H1 (cell line): ENCODE measurements around the gene MAGI1. TPM values are rescaled to one million over a fixed set of nuclear protein-coding genes. Genes with fewer than 3 reads are reported as not detected.

ENCODE experiments used
- CTCF ChIA-PET: fragments of 300-600 bp; sonication (Branson Sonifier 250); formaldehyde crosslinking; loops from one replicate; lab custom pipeline; 2021; ENCODE audit not compliant: partially characterized antibody; lab: Charles Lee
- POLR2A ChIA-PET: fragments of 300-600 bp; sonication (Branson Sonifier 250); formaldehyde crosslinking; loops from one replicate; lab custom pipeline; 2021; ENCODE audit warnings: inconsistent platforms; ENCODE audit not compliant: partially characterized antibody; lab: Charles Lee
- DNase-seq, 2 experiments: peaks; one replicate each; pipeline versions ENCODE4 v3.0.0 to v3.0.0-alpha.2; 2010 to 2022; ENCODE audit warnings: low spot score in 2 of 2, low read depth in 1 of 2, mixed read lengths in 1 of 2
- FAIRE-seq: peaks from 2 replicates; lab custom pipeline; 2011; peaks lifted over from hg19 to GRCh38; lab: Jason Lieb, UNC
- H2AFZ ChIP-seq: 2 replicates; pipeline ENCODE4 v1.8.1; 2012; ENCODE audit warnings: low read length, inconsistent platforms
- H2AK5ac ChIP-seq: 2 replicates; pipeline ENCODE4 v1.6.1; 2013; ENCODE audit warnings: low read depth, low read length
- H2BK120ac ChIP-seq: replicated peaks from 2 replicates; pipeline ENCODE3; 2013; ENCODE audit warnings: low read depth, low read length, inconsistent platforms
- H2BK12ac ChIP-seq: 2 replicates; pipeline ENCODE4 v1.6.1; 2013; ENCODE audit warnings: low read depth, low read length
- H2BK15ac ChIP-seq: 2 replicates; pipeline ENCODE4 v1.6.1; 2013; ENCODE audit warnings: low read length
- H2BK20ac ChIP-seq: 2 replicates; pipeline ENCODE4 v1.6.1; 2013; ENCODE audit warnings: low read length
- H2BK5ac ChIP-seq: 2 replicates; pipeline ENCODE4 v1.6.1; 2013; ENCODE audit warnings: low read depth, low read length
- H3K14ac ChIP-seq: 2 replicates; pipeline ENCODE4 v1.6.1; 2013; ENCODE audit warnings: inconsistent platforms; ENCODE audit not compliant: insufficient read length
- H3K18ac ChIP-seq: 2 replicates; pipeline ENCODE4 v1.6.1; 2013; ENCODE audit warnings: low read length; ENCODE audit errors: extremely low read depth
- H3K23ac ChIP-seq: 2 replicates; pipeline ENCODE4 v1.6.1; 2013; ENCODE audit warnings: inconsistent platforms; ENCODE audit not compliant: insufficient read length
- H3K23me2 ChIP-seq: 2 replicates; pipeline ENCODE4 v1.6.1; 2013; ENCODE audit warnings: low read depth, low read length
- H3K27ac ChIP-seq: 2 replicates; pipeline ENCODE4 v1.6.1; 2011; ENCODE audit warnings: low read depth, low read length, inconsistent platforms
- H3K27me3 ChIP-seq, 4 experiments: replicated peaks in 1 of 4; 1 replicate in 1 of 4; 2 replicates in 3 of 4; pipeline versions ENCODE4 v1.6.1 to v1.8.1; 2011 to 2013; ENCODE audit warnings: low read length in 3 of 4, mild to moderate bottlenecking in 3 of 4, inconsistent platforms in 2 of 4, mixed read lengths in 2 of 4, moderate library complexity in 1 of 4; ENCODE audit not compliant: control insufficient read depth in 3 of 4, insufficient read depth in 3 of 4; ENCODE audit errors: extremely low read depth in 1 of 4
- H3K36me3 ChIP-seq, 4 experiments: 2 replicates each; pipeline versions ENCODE4 v1.6.1 to v1.8.1; 2011 to 2013; ENCODE audit warnings: mild to moderate bottlenecking in 4 of 4, low read length in 3 of 4, moderate library complexity in 2 of 4, control low read depth in 1 of 4, inconsistent platforms in 1 of 4; ENCODE audit not compliant: insufficient read depth in 4 of 4, control insufficient read depth in 2 of 4
- H3K4ac ChIP-seq: replicated peaks from 2 replicates; pipeline ENCODE3; 2013; ENCODE audit warnings: low read length, low read depth, mixed read lengths, inconsistent platforms; ENCODE audit not compliant: insufficient read length
- H3K4me1 ChIP-seq, 4 experiments: replicated peaks in 1 of 4; 1 replicate in 1 of 4; 2 replicates in 3 of 4; pipeline versions ENCODE4 v1.6.1 to v1.8.1; 2011 to 2013; ENCODE audit warnings: low read length in 3 of 4, inconsistent platforms in 2 of 4, mixed read lengths in 1 of 4; ENCODE audit not compliant: insufficient read depth in 4 of 4, control insufficient read depth in 3 of 4
- H3K4me2 ChIP-seq, 2 experiments: 2 replicates each; pipeline versions ENCODE4 v1.6.1 to v1.8.1; 2011 to 2013; ENCODE audit warnings: low read depth in 2 of 2, low read length in 2 of 2, control low read depth in 1 of 2, inconsistent platforms in 1 of 2, mild to moderate bottlenecking in 1 of 2; ENCODE audit not compliant: insufficient read depth in 1 of 2
- H3K4me3 ChIP-seq, 4 experiments: fragments of 200-600, 300-600 bp in 1 of 4; sonication (generic), shearing (Covaris generic), sonication (Bioruptor Twin) in 1 of 4; 2 replicates each; pipeline versions ENCODE4 v1.5.1 to v1.8.1; 2011 to 2016; ENCODE audit warnings: low read length in 4 of 4, low read depth in 3 of 4, control low read depth in 2 of 4, inconsistent platforms in 2 of 4, mild to moderate bottlenecking in 2 of 4, mixed read lengths in 1 of 4, moderate library complexity in 1 of 4; ENCODE audit not compliant: insufficient read depth in 2 of 4; ENCODE audit errors: extremely low read depth in 1 of 4
- H3K56ac ChIP-seq: replicated peaks from 2 replicates; pipeline ENCODE3; 2013; ENCODE audit warnings: low read depth, mild to moderate bottlenecking, mixed read lengths, low read length, inconsistent platforms; ENCODE audit not compliant: insufficient read length
- H3K79me1 ChIP-seq: 2 replicates; pipeline ENCODE4 v1.6.1; 2013; ENCODE audit warnings: low read depth, low read length, control low read depth
- H3K79me2 ChIP-seq, 2 experiments: 2 replicates each; pipeline versions ENCODE4 v1.6.1 to v1.8.1; 2012 to 2013; ENCODE audit warnings: low read length in 2 of 2, mild to moderate bottlenecking in 2 of 2, inconsistent platforms in 1 of 2; ENCODE audit not compliant: insufficient read depth in 2 of 2, control insufficient read depth in 1 of 2
- H3K9ac ChIP-seq, 4 experiments: replicated peaks in 1 of 4; 1 replicate in 1 of 4; 2 replicates in 3 of 4; pipeline versions ENCODE4 v1.6.1 to v1.8.1; 2011 to 2013; ENCODE audit warnings: low read depth in 3 of 4, low read length in 3 of 4, control low read depth in 2 of 4, mild to moderate bottlenecking in 2 of 4, moderate library complexity in 2 of 4, inconsistent platforms in 1 of 4; ENCODE audit errors: extremely low read depth in 1 of 4
- H3K9me3 ChIP-seq, 2 experiments: 2 replicates each; pipeline versions ENCODE4 v1.6.1 to v1.8.1; 2012 to 2013; ENCODE audit warnings: mild to moderate bottlenecking in 2 of 2, moderate library complexity in 2 of 2, control low read depth in 1 of 2, inconsistent platforms in 1 of 2, low read depth in 1 of 2, low read length in 1 of 2, mixed read lengths in 1 of 2; ENCODE audit not compliant: insufficient read depth in 2 of 2
- H4K20me1 ChIP-seq, 2 experiments: replicated peaks in 1 of 2; 2 replicates each; pipeline versions ENCODE3 to v1.8.1; 2011 to 2013; ENCODE audit warnings: inconsistent platforms in 2 of 2, low read length in 2 of 2, mild to moderate bottlenecking in 1 of 2; ENCODE audit not compliant: insufficient read depth in 2 of 2, control insufficient read depth in 1 of 2
- H4K5ac ChIP-seq: 2 replicates; pipeline ENCODE4 v1.6.1; 2013; ENCODE audit warnings: low read length, low read depth, mixed read lengths, inconsistent platforms; ENCODE audit not compliant: insufficient read length
- H4K8ac ChIP-seq: 2 replicates; pipeline ENCODE4 v1.8.0; 2013; ENCODE audit warnings: mild to moderate bottlenecking, moderate library complexity, low read length, inconsistent platforms; ENCODE audit not compliant: insufficient read depth; ENCODE audit errors: extremely low read depth
- H4K91ac ChIP-seq: replicated peaks from 2 replicates; pipeline ENCODE3; 2013; ENCODE audit warnings: low read length, mixed read lengths, inconsistent platforms; ENCODE audit not compliant: insufficient read length
- BACH1 ChIP-seq: IDR thresholded peaks from 2 replicates; pipeline ENCODE4 v1.6.1; 2012; ENCODE audit warnings: low read length, improper control_type of control experiment
- CEBPB ChIP-seq: IDR thresholded peaks from 2 replicates; pipeline ENCODE4 v1.6.1; 2012; ENCODE audit warnings: low read depth, low read length
- CHD2 ChIP-seq: IDR thresholded peaks from 2 replicates; pipeline ENCODE4 v1.6.1; 2012; ENCODE audit warnings: low read length, improper control_type of control experiment
- EP300 ChIP-seq, 2 experiments: IDR thresholded peaks; 1 replicate in 1 of 2; 2 replicates in 1 of 2; pipeline ENCODE4 v1.6.1; 2011 to 2012; ENCODE audit warnings: low read depth in 2 of 2, low read length in 2 of 2, mild to moderate bottlenecking in 2 of 2, borderline replicate concordance in 1 of 2, inconsistent platforms in 1 of 2, moderate library complexity in 1 of 2
- EZH2 ChIP-seq: fragments of 200-600 bp; sonication (generic); IDR thresholded peaks from 2 replicates; pipeline ENCODE4 v1.7.1; 2012; ENCODE audit warnings: low read depth, mild to moderate bottlenecking, moderate library complexity, low read length, inconsistent platforms; ENCODE audit not compliant: severe bottlenecking
- JUN ChIP-seq: IDR thresholded peaks from 2 replicates; pipeline ENCODE4 v1.6.1; 2011; ENCODE audit warnings: low read depth, mild to moderate bottlenecking, improper control_type of control experiment, low read length
- JUND ChIP-seq: IDR thresholded peaks from 2 replicates; pipeline ENCODE4 v1.6.1; 2011; ENCODE audit warnings: mild to moderate bottlenecking, improper control_type of control experiment, low read length
- MAX ChIP-seq: IDR thresholded peaks from 2 replicates; pipeline ENCODE4 v1.6.1; 2012; ENCODE audit warnings: inconsistent platforms
- NANOG ChIP-seq: IDR thresholded peaks from 2 replicates; pipeline ENCODE4 v1.6.1; 2011; ENCODE audit warnings: low read length, low read depth, mild to moderate bottlenecking, inconsistent platforms; ENCODE audit not compliant: insufficient read depth, poor library complexity, severe bottlenecking
- NRF1 ChIP-seq: IDR thresholded peaks from 2 replicates; pipeline ENCODE4 v1.6.1; 2011; ENCODE audit warnings: mild to moderate bottlenecking, low read depth, low read length, improper control_type of control experiment
- RXRA ChIP-seq: IDR thresholded peaks from 2 replicates; pipeline ENCODE4 v1.6.1; 2011; ENCODE audit warnings: low read depth, mild to moderate bottlenecking, low read length, moderate library complexity; ENCODE audit not compliant: insufficient read depth
- SIX5 ChIP-seq: IDR thresholded peaks from 2 replicates; pipeline ENCODE4 v1.6.1; 2011; ENCODE audit warnings: mild to moderate bottlenecking, low read depth, low read length
- SP1 ChIP-seq: IDR thresholded peaks from 2 replicates; pipeline ENCODE4 v1.6.1; 2011; ENCODE audit warnings: low read depth, low read length
- TAF1 ChIP-seq: IDR thresholded peaks from 2 replicates; pipeline ENCODE4 v1.6.1; 2011; ENCODE audit warnings: mild to moderate bottlenecking, low read depth, low read length
- ZNF274 ChIP-seq: IDR thresholded peaks from 2 replicates; pipeline ENCODE4 v1.7.0; 2012; ENCODE audit warnings: low read length, borderline replicate concordance; ENCODE audit errors: extremely low read depth
- WGBS, 2 experiments: shearing (Covaris generic) in 1 of 2; methylation state at CpG; one replicate each; pipeline versions ENCODE4 v1.1.6 to v1.1.7; 2013 to 2015; ENCODE audit warnings: low lambda C conversion rate in 2 of 2, mixed read lengths in 2 of 2, inconsistent platforms in 1 of 2, low coverage in 1 of 2, missing lambda C conversion rate in 1 of 2; ENCODE audit not compliant: insufficient replicate concordance in 2 of 2, insufficient coverage in 1 of 2, insufficient read length in 1 of 2; ENCODE audit errors: extremely low coverage in 1 of 2, missing lambda C conversion rate in 1 of 2; 5-methylcytosine and 5-hydroxymethylcytosine counted together
- polyA plus RNA-seq, 7 experiments: library from polyadenylated mRNA; depleted of rRNA in 3 of 7; stranded (reverse) in 5 of 7; unstranded in 2 of 7; fragments of >200 nt in 5 of 7; fragments of 200-250 nt in 2 of 7; gene quantifications; 1 replicate in 5 of 7; 2 replicates in 1 of 7; 4 replicates in 1 of 7; pipeline versions ENCODE4 v1.2.1 to v1.2.3, GENCODE V29; 2011 to 2013; ENCODE audit warnings: missing spikeins in 2 of 7, mixed read lengths in 2 of 7
- total RNA-seq: library from RNA; stranded (reverse); fragmentation: NEBNext Ultra II Directional; extraction: Animal tissue kit (Norgen Biotek cat#: 25700); gene quantifications from 2 replicates; pipeline ENCODE4 v1.2.1, GENCODE V29; 2021

The MAGI1 gene
- total and polyA plus RNA-seq, 2 of the 8 experiments (the other 6 are each of a cell fraction or from before 2014, with no cell fraction given): 19.8 to 78.0 TPM

DNA sequence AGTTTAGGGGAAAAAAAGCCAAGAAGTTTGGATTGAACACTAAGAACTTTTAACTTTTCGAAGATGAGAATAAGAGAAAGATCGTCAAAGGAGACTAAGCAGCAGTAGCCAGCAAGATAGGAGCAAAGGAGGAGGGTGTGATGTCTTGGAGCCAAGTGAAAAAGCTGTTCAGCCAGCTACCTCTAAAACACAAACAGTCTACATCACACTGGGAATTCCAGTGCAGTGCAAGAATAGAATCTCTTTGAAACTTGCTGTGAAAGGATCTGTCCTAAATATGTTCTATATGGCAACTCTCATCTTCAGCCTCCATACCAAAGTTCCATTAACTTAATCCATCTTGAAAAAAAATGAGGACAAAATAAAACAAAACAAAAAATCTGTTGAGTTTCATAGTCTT is 541.5 kb downstream of the MAGI1 start:
- Histone ChIP-seq H4K5ac (no peak overlapping the region), H3K4me3 (no peak overlapping the region), H2BK5ac (no peak overlapping the region), H4K8ac (no peak overlapping the region), H3K27ac (no peak overlapping the region), H3K56ac (no peak overlapping the region), H3K18ac (no peak overlapping the region), H3K14ac (no peak overlapping the region), H3K9ac (no peak overlapping the region), H2BK15ac (no peak overlapping the region), H3K23ac (no peak overlapping the region), H2AK5ac (no peak overlapping the region), H4K91ac (no peak overlapping the region), H3K79me2 (peaks cover 3 to 52% of the 10 kb centered on the region in 2 experiments; a peak in 3 of 4 replicates), H3K36me3 (no peaks in the 10 kb centered on the region), H3K27me3 (no peaks in the 10 kb centered on the region), H3K79me1 (no peaks in the 10 kb centered on the region; the same call in 1 of the 2 replicates), H4K20me1 (peaks cover 0 to 1% of the 10 kb centered on the region in 2 experiments), H3K4me2 (no peak overlapping the region), H2AFZ (no peak overlapping the region), H3K23me2 (no peaks in the 10 kb centered on the region), H3K4ac (no peak overlapping the region), H2BK12ac (no peak overlapping the region), H2BK20ac (no peak overlapping the region), H2BK120ac (no peak overlapping the region), H3K9me3 (no peaks in the 10 kb centered on the region), H3K4me1 (peaks cover 0 to 9% (median 3%) of the 10 kb centered on the region in 4 experiments; a peak in 2 of 7 replicates)
- ChIA-PET CTCF (interaction anchor here (1.1 kb wide), 1 partner anchor 8 kb away, joined by 4 read pairs; no protein-coding TSS in a partner anchor), POLR2A (interaction anchor here (1.0 to 2.4 kb wide), 2 partner anchors 8 to 11 kb away, joined by 3 to 10 read pairs; no protein-coding TSS in a partner anchor)
- no peak for FAIRE-seq
- 100% methylated on average over 2 of the region's 2 CpGs; no CpG with 5 or more reads in 1 of the 2 experiments for WGBS, 2 experiments
- no peak for DNase-seq
- TF ChIP-seq JUND (no peak), RXRA (no peak), NRF1 (no peak), BACH1 (no peak), CHD2 (no peak), JUN (no peak), EZH2 (no peak), NANOG (no peak), SIX5 (no peak), TAF1 (no peak), MAX (no peak), ZNF274 (no peak), CEBPB (no peak), EP300 (IDR thresholded peaks at IDR 0.05; ENCODE audit: borderline replicate concordance in 1 of 2, low read depth in 2 of 2, low read length in 2 of 2) (no peak), SP1 (no peak)
